Muscle of leg (tissue), 11 donors: Measurements from ENCODE around the gene INTU. TPM values are rescaled to one million over a fixed set of nuclear protein-coding genes. Genes with fewer than 3 reads are reported as not detected.

Experiments used
- DNase-seq: peaks from one replicate; pipeline ENCODE4 v3.0.0; 2013
- H3K27ac ChIP-seq: one replicate; pipeline ENCODE4 v1.5.1; 2013; ENCODE audit warnings: mild to moderate bottlenecking, low read length, control low read depth
- H3K27me3 ChIP-seq: one replicate; pipeline ENCODE4 v1.6.1; 2013; ENCODE audit warnings: low read length; ENCODE audit not compliant: control insufficient read depth, insufficient read depth
- H3K36me3 ChIP-seq: one replicate; pipeline ENCODE4 v1.6.1; 2013; ENCODE audit warnings: low read length; ENCODE audit not compliant: control insufficient read depth, insufficient read depth
- H3K4me1 ChIP-seq: one replicate; pipeline ENCODE4 v1.6.1; 2013; ENCODE audit warnings: low read length; ENCODE audit not compliant: control insufficient read depth, insufficient read depth
- H3K4me3 ChIP-seq: one replicate; pipeline ENCODE4 v1.5.1; 2013; ENCODE audit warnings: low read length, control low read depth
- H3K9me3 ChIP-seq: replicated peaks from 2 replicates; pipeline ENCODE4 v1.6.1; 2013; ENCODE audit warnings: low read depth, low read length; ENCODE audit not compliant: control insufficient read depth
- WGBS: methylation state at CpG from one replicate; pipeline ENCODE4 v1.1.5; 2013; ENCODE audit warnings: missing lambda C conversion rate; ENCODE audit not compliant: insufficient coverage; 5-methylcytosine and 5-hydroxymethylcytosine counted together
- polyA plus RNA-seq, 8 donors: library from polyadenylated mRNA; unstranded; fragments of 120-200 nt; gene quantifications; one replicate each; pipeline versions ENCODE4 v1.2.1 to v1.2.3, GENCODE V29; 2013; ENCODE audit warnings: inconsistent platforms in 1 of 8, low replicate concordance in 1 of 8; ENCODE audit not compliant: insufficient read length in 8 of 8, insufficient read depth in 1 of 8
- total RNA-seq: library from RNA; stranded (reverse); fragments of 120-200 nt; gene quantifications from one replicate; pipeline ENCODE4 v1.2.4, GENCODE V29; 2013

INTU gene
- total and polyA plus RNA-seq, 9 donors: 6.9 to 13.0 (median 8.9) TPM

DNA sequence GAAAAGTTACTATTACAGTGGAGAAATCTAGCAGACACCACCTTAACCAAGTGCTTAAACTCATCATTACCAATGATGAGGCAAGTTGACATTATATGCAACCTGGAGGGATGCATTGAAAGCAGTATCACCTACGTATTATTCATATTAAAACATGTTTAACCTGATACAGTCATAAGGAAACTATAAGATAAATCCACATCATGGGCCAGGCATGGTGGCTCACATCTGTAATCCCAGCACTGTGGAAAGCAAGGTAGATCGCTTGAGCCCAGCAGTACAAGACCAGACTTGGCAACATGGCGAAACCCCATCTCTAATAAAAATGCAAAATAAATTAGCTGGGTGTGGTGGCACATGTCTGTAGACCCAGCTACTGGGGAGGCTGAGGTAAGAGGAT, 22.3 kb upstream of the INTU start:
- H3K4me1 ChIP-seq: no peaks in the 10 kb centered on the region
- no CpG with 5 or more reads among the region's 3 CpGs for WGBS
- no peaks in the 10 kb centered on the region for H3K36me3 ChIP-seq

DNA sequence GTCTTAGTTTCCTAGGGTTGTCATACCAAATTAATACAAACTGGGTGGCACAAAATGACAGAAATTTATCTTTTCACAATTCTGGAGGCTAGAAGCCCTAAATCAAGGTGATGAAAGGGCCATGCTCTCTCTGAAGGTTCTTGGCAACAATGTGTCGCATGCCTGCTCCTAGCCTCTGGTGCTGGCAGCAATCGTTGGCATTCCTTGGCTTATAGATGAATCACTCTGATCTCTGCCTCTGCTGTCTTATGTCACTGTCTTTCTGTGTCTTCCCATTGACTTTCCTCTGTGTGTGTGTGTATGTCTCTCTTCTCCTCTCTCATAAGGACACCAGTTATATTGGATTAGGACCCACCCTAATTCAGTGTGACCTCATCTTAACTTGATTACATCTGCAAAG, 15.9 kb upstream of the INTU start:
- Histone ChIP-seq H3K36me3 (no peaks in the 10 kb centered on the region), H3K27ac (no peak overlapping the region), H3K27me3 (no peaks in the 10 kb centered on the region), H3K4me1 (no peaks in the 10 kb centered on the region), H3K9me3 (no peaks in the 10 kb centered on the region), H3K4me3 (no peak overlapping the region)
- no peak for DNase-seq
- 100% methylated on average over 1 of the region's 2 CpGs for WGBS

More for the DNA sequence above, 22.3 kb upstream of the INTU start:
- H3K27me3 ChIP-seq: no peaks in the 10 kb centered on the region
- no peak for DNase-seq
- H3K27ac ChIP-seq: no peak overlapping the region
- H3K4me3 ChIP-seq: no peak overlapping the region
- no peaks in the 10 kb centered on the region for H3K9me3 ChIP-seq

DNA sequence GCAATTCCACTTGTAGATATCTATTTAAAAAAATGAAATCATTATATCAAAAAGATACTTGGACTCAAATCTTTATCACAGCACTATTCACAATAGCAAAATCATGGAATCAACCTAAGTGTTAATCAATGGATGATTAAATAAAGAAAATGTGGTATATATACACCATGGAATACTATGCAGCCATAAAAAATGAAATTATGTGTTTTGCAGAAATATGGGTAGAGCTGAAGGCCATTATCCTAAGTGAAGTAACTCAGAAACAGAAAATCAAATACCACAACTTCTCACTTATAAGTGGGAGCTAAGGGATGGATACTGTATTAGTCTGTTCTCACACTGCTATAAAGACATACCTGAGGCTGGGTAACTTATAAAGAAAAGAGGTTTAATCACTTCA, 14.3 kb upstream of the INTU start:
- no peak overlapping the region for H3K27ac ChIP-seq
- H3K27me3 ChIP-seq: peaks cover 12% of the 10 kb centered on the region
- H3K9me3 ChIP-seq: no peaks in the 10 kb centered on the region
- DNase-seq: no peak
- peaks cover 8% of the 10 kb centered on the region for H3K4me1 ChIP-seq
- no peak overlapping the region for H3K4me3 ChIP-seq
- no peaks in the 10 kb centered on the region for H3K36me3 ChIP-seq

DNA sequence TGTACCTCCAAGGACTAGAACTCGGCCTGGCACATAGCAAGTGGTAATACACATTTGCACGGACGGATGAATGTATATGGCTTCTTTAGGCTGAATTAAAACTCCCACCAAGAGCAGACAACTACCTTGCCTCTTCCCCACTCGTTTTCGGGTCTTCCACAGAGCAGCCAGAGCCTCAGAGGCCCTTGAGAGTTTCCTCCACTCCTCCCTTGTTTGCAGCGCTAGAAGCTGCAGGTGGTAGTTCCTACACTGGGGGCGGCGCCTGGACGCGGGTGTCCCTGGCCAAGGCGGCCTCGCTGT, 10.2 kb upstream of the INTU start:
- DNase-seq: no peak
- peaks cover 9% of the 10 kb centered on the region for H3K4me1 ChIP-seq
- no peaks in the 10 kb centered on the region for H3K36me3 ChIP-seq
- no peaks in the 10 kb centered on the region for H3K9me3 ChIP-seq
- H3K27ac ChIP-seq: no peak overlapping the region
- peak overlapping the region; percentile 64 for H3K4me3 ChIP-seq
- peaks cover 17% of the 10 kb centered on the region for H3K27me3 ChIP-seq
- 9% methylated on average over 10 of the region's 12 CpGs for WGBS

DNA sequence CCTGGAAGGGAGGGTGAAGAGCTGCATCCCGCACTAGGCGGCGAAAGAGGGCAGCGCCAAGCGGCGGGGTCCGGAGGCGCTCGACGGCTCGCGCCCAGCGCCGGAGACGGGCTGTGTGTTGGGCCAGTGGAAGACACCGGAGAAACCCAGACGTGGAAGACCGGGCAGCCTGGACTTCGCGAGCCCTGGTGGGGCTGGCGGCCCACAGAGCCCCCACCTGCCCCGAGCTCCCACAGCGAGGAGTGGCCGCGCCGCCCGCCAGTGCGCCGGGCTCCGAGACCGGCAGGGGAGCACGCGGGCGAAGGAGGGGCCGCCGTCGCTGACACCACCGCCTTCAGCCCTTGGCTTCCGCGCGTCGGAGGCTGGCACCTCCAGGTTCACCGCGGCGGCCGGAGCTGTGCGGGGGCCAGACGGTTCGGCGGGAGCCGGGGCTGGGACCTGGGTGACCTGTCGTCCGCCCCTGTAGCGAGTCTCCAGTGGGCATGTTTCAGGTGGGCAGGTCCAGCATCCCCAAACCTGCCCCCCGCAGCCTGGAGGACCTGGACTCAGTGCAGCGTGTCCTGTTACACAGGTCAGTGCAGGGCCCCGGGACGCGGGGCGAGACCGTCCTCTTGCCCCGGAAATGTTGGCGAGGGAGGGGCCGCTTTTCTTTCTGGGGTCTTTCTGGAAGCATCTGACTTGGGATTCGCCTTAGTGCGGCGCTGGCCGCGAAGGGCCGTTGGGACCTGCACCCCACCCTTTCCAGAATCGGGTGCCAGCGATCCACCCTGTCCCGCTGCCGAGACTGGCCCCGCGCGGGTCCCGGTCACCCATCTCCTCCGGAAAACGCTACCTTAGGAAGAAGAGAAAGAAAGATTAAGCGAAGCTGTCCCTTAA, 9.6 kb upstream of the INTU start:
- DNase-seq: peak; percentile 59
- H3K27me3 ChIP-seq: peaks cover 17% of the 10 kb centered on the region
- H3K4me1 ChIP-seq: peaks cover 9% of the 10 kb centered on the region
- H3K4me3 ChIP-seq: peak overlapping the region; percentile 64
- under 1% methylated on average over 72 of the region's 81 CpGs for WGBS
- H3K9me3 ChIP-seq: no peaks in the 10 kb centered on the region
- H3K36me3 ChIP-seq: no peaks in the 10 kb centered on the region
- H3K27ac ChIP-seq: peak overlapping the region; percentile 53

DNA sequence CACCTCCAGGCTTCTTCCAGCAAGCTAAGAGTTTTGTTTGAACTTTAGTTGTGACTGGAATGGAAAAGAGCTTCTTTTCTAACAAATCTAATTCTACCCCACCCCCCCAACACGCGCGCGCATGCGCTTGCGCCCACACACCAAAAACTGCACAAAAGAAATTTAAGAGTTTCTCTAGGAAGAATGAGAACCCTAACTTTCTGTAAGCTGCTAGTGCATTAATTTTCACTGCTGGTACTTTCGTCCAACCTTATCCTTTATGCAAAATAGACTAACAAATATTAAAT, 9.0 kb upstream of the INTU start:
- peak overlapping the region; percentile 53 for H3K27ac ChIP-seq
- peaks cover 17% of the 10 kb centered on the region for H3K27me3 ChIP-seq
- WGBS: no CpG with 5 or more reads among the region's 7 CpGs
- H3K36me3 ChIP-seq: no peaks in the 10 kb centered on the region
- peak overlapping the region; percentile 64 for H3K4me3 ChIP-seq
- peak; percentile 61 for DNase-seq
- H3K9me3 ChIP-seq: no peaks in the 10 kb centered on the region
- H3K4me1 ChIP-seq: peaks cover 9% of the 10 kb centered on the region

DNA sequence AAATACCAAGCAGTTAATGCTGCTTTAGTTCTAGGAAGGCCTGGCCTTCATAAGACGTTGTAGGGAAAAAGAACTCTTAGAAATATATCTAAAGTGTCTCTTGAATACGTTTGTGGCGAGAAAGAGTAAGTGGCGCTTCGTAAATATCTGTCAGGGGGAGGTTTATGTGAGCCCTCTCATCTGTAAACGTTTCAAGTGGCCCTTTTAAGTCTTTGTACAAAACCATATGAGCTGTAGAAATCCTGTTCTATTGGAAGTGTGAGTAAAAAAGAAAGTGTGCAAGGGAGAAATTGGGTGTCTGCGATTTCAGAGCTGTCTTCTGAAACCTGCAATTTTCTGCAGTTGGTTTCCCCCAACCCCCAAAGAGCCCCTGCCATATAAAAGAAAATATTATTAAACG, 8.6 kb upstream of the INTU start:
- H3K36me3 ChIP-seq: no peaks in the 10 kb centered on the region
- peaks cover 9% of the 10 kb centered on the region for H3K4me1 ChIP-seq
- peaks cover 17% of the 10 kb centered on the region for H3K27me3 ChIP-seq
- no peak for DNase-seq
- 79% methylated on average over 3 of the region's 8 CpGs for WGBS
- no peak overlapping the region for H3K27ac ChIP-seq
- no peaks in the 10 kb centered on the region for H3K9me3 ChIP-seq
- H3K4me3 ChIP-seq: no peak overlapping the region

DNA sequence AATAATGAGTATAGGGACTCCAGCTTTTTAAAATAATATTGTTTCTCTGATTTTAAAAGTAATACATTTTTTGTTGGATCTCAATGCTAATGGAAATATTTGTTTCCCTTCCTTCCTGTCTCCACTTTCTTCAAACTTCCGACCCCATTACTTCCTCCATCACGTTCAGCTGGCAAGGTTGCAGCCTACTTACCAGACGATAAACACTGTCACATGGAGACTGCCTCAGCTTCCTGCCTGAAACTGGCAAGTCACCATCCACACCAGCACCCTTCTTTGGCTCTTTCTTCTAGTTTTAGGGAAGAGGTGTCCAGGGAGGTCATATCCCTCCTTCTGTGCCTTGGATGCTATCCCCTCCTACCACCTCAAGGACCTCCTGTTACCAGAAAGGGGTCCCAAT, 3.4 kb upstream of the INTU start:
- no peak for DNase-seq
- Histone ChIP-seq H3K4me3 (no peak overlapping the region), H3K4me1 (no peaks in the 10 kb centered on the region), H3K9me3 (no peaks in the 10 kb centered on the region), H3K36me3 (no peaks in the 10 kb centered on the region), H3K27me3 (peaks cover 4% of the 10 kb centered on the region), H3K27ac (no peak overlapping the region)
- WGBS: 64% methylated on average over 3 of the region's 3 CpGs

DNA sequence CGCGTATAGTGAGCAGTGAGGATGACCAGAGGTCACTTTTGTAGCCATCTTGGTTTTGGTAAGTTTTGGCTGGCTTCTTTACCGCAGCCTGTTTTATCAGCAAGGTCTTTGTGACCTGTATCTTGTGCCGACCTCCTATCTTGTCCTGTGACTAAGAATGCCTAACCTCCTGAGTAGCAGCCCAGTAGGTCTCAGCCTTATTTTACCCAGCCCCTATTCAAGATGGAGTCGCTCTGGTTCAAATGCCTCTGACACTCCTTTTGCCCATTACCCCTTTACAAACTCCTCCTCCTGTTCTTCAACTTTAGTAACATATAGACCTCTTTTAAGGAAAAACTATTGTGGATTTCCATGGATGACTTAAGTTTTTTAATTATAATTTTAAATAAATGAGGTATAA, 2.6 kb upstream of the INTU start:
- WGBS: 90% methylated on average over 2 of the region's 5 CpGs
- no peak overlapping the region for H3K27ac ChIP-seq
- no peak for DNase-seq
- no peaks in the 10 kb centered on the region for H3K36me3 ChIP-seq
- H3K4me1 ChIP-seq: no peaks in the 10 kb centered on the region
- no peak overlapping the region for H3K4me3 ChIP-seq
- no peaks in the 10 kb centered on the region for H3K9me3 ChIP-seq
- peaks cover 4% of the 10 kb centered on the region for H3K27me3 ChIP-seq

DNA sequence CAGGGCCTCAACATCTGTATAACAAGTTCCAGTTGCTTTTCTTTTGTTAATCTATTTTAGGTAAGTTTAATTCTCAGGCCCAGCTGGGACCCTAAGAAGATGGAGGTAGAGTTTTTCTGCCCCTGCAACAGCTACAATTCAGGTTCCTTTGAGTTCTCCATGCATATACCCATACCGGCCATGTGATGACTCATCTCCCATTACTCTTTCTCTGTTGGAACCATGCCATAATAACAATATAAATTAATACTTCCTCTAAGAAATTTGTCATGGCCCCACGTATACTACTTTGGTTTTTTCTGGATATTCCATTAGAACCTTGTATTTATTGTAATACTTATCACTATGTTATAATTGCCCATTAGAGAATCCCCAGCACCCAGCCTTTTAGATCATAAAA, 1.3 kb upstream of the INTU start:
- WGBS: no CpG with 5 or more reads among the region's 2 CpGs
- no peaks in the 10 kb centered on the region for H3K36me3 ChIP-seq
- H3K4me1 ChIP-seq: no peaks in the 10 kb centered on the region
- peaks cover 4% of the 10 kb centered on the region for H3K27me3 ChIP-seq
- DNase-seq: no peak
- no peaks in the 10 kb centered on the region for H3K9me3 ChIP-seq
- H3K4me3 ChIP-seq: no peak overlapping the region
- H3K27ac ChIP-seq: no peak overlapping the region

DNA sequence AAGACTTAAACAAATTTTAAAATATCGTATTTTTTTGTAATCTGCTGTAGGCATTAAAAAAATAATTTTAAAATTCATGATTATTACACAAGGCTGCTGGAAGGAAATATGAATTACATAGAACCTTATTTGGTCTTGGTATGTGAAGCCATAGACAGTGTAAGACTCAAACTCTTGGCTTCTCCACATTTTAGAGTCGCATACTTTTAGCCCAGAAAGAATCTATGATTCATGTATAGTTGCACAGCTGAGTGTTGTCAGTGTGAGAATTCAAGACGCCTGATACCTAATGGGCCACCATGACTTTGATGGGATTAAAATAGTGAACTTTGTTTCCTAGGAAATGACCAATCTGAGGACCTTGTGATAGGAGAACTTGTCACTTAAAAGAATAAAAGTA, 1.4 kb downstream of the INTU start:
- Histone ChIP-seq H3K9me3 (no peaks in the 10 kb centered on the region), H3K4me3 (no peak overlapping the region), H3K27me3 (peaks cover 4% of the 10 kb centered on the region), H3K4me1 (no peaks in the 10 kb centered on the region), H3K36me3 (no peaks in the 10 kb centered on the region), H3K27ac (no peak overlapping the region)
- WGBS: no CpG with 5 or more reads among the region's 3 CpGs
- DNase-seq: no peak
